Stimulated activated CD8-positive, alpha-beta memory T cell treated with anti-CD3 and anti-CD28 coated beads, Interleukin-7, amount 100 ng/mL, for 4 hours (primary cell): ENCODE data around the gene MAP3K5.
"Not testable (repeated sequence)": the region's sequence is repeated elsewhere in the genome, so short reads cannot be mapped to it uniquely, and the experiment has no call there.

Experiments
- DNase-seq, 2 donors: peaks; one replicate each; pipeline ENCODE4 v3.0.0-alpha.2; 2020; ENCODE audit warnings: low read depth in 2 of 2

The MAP3K5 gene

DNA sequence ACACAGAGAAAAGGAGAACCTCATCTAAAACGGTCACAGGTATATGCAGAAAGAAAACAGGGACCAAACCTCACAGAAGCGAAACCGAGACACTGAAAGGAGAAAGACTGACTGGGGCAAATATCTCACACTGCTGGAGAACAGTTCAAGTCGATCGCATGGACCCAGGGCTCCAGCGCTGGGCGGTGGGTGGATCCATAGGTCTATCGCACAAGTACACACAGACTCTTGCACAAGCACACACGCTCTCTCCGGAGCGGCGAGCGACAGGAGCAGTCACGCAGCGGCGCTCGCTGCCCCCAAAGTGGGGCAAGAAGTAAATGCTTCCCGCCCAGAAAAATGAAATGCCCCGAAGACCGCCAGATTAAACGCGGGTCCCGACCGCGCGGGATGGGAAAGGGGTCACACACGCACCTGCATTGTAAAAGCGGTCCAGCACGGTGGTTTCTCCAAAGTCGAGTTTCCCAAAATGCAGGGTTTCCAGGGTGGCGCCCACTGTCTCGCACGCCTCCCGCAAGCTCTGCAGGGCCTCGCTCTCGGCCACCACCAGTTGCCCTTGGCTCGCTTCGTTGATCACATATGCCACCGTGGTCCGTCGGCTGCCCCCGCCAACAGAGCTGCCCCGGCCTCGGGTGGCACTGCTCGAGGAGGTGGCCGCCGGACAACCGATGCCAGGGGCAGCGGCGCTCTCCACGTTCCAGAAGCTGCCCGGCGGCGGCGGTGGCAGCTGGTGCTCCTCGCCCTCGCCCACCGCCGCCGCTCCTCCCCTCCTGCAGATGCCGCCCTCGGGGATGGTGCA lies 782 bp downstream of the MAP3K5 start:
- DNase-seq: peak in 1 of 2 donors; percentile 51

DNA sequence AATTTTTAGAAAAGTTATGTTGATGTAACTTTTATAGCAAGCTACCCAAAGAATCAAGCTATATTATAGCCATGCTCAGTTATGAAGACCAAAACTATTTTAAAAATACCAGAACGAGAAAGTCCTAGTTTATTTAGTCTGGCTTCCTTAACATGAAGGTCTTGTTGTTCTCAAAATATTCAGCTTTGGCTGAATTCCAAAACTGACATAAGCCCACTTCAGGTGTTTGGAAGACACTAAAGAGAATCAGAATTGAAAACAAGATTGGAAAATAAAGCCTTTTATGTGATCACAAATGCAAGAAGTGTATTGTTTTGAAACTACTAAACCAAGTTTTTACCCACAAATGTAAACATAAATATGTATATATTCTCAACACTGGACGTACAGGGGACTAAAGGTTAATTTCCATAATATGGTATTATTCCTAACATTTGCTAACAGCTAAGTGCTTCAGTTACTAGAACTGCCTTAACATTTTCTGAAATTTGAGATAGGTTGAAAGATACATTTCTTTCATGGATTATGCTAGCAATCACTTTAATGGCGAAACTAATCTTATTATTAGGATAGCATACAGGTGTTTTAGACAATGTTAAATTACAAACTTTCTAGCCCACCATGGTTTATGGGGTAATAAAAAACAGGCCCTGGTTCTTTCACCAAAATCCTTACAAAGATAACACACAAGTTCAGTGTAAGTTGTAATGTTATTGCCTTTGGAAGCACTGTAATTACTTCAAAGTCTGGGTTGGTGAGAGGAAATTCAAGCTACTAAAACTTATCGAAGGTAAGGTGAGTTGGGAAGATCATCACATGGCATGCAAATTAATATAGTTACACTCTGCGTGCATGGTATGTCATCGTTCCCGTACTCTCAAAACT lies 1.6 kb downstream of the MAP3K5 start:
- DNase-seq: no peak

DNA sequence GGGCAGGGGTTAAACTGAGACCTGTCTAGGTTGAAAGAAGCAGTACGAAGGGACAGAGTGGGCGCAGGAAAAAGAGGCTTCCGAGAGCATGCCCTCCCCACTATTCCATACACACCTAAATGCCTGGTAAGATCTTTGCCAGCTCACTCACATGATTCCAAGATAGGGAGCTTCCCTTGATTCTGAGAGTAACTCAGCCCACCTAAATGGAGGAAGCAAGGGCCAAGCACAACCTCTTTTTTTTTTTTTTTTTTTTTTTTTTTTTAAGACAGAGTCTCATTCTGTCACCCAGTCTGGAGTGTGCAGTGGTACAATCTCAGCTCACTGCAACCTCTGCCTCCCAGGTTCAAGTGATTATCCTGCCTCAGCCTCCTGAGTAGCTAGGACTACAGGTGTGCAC lies 2.8 kb downstream of the MAP3K5 start:
- not testable (repeated sequence) for DNase-seq

DNA sequence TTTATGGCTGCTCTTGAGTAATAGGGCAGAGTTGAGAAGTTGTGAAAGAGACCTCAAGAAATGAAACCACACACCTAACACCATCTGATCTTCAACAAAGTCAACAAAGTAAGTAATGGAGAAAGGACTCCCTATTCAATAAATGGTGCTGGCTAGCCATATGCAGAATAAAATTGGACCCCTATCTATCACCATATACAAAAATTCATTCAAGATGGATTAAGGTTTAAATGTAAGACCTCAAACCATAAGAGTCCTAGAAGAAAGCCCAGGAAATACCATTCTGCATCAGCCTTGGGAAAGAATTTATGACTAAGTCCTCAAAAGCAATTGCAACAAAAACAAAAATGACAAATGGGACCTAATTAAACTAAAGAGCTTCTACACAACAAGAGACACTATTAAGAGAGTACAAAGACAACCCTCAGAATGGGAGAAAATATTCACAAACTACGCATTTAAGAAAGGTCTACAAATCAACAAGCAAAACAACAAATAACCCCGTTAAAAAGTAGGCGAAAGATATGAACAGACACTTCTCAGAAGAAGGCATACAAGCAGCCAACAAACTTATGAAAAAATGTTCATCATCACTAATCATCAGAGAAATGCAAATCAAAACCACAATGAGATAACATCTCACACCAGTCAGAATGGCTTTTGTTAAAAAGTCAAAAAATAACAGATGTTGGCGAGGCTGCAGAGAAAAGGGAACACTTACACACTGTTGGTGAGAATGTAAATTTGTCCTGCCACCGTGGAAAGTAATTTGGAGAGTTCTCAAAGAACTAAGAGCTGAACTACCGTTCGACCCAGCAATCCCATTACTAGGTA lies 4.0 kb downstream of the MAP3K5 start:
- no peak for DNase-seq

DNA sequence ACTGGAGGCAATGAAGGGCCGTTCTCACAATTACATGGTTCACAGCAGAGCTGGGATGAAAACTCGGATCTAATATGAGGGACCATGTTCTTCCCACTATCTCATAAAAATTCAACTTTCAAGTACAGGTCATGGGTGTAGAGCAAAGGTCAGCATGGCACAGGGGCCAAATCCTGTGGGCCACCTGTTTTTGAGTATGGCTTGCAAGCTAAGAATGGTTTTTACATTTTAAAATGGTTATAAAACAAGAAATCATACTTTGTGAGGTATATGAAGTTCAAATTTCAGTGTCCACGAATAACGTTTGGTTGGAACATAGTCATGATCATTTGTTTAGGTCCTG lies 4.6 kb downstream of the MAP3K5 start:
- no peak for DNase-seq

DNA sequence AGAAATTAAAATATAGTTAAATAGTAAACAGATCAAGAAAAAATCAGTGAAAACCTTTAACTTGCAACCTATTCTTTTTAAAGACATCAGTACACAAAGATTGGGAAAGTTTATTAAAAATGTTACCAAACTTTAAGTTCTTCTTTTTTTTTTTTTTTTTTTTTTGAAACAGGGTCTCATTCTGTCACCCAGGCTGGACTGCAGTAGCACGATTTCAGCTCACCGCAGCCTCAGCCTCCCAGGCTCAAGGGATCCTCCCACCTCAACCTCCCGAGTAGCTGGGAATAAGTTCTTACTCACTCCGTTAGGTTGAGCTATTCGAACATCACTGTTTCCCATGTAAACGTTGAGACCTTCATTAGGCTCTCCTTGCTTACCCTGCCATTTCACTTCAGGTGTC lies 5.6 kb downstream of the MAP3K5 start:
- no peak for DNase-seq

DNA sequence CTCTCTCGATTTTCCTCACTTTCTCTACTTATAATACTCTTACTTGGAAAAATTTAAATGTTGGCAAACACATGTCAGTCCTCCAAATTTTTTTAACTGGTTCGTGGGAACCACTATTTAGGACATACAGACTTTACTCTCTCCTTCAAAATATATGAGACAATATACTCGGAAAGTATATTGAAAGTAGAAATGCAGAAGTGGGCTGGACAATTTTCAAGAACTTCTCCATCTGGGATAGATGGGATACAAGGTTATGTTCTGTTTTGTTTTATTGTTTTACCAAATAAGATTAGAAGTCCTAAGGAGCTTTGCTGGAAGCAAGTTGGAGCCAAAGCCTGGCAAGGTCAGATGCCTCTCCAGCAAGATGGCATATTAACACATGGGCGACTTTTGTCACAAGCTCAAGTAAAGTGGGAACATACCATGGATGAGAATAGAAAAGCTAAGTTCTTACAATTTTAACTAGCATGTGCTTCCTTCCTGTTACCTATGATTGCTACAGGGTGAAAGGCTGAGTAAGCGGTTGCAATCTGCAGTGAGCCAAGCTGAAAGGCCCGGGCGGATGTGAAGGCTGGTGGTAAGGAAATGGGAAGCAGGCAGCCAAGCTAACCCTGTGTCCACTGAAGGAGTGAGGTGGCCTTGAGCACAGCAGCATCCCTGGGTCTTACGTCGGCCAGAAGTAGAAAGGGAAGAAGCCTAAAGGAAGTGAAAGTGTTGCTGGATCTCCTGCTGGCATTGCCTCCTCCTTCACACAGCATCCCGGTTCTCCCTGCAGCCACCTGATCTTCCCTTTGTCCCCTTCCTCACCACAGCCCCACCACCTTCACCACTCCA lies 7.1 kb downstream of the MAP3K5 start:
- DNase-seq: no peak

DNA sequence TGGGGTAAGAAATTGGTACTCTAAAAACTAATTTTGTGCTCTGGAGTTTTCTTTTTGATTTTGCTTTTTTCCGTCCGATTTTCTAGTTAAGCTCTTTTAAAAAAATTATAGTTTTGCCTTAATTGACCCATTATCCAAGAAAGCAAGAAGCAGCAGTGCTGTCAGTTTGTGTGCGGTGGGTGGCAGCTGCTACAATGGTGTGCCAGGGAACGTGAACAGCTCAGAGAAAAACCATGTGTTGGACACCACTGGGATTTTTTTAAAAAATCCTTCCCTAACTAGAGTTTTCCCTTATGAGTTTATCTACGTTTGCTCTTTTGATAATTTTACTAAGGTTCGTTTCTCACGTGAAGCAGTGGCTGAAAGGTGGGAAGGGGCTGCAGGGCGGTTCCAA lies 8.0 kb downstream of the MAP3K5 start:
- no peak for DNase-seq

DNA sequence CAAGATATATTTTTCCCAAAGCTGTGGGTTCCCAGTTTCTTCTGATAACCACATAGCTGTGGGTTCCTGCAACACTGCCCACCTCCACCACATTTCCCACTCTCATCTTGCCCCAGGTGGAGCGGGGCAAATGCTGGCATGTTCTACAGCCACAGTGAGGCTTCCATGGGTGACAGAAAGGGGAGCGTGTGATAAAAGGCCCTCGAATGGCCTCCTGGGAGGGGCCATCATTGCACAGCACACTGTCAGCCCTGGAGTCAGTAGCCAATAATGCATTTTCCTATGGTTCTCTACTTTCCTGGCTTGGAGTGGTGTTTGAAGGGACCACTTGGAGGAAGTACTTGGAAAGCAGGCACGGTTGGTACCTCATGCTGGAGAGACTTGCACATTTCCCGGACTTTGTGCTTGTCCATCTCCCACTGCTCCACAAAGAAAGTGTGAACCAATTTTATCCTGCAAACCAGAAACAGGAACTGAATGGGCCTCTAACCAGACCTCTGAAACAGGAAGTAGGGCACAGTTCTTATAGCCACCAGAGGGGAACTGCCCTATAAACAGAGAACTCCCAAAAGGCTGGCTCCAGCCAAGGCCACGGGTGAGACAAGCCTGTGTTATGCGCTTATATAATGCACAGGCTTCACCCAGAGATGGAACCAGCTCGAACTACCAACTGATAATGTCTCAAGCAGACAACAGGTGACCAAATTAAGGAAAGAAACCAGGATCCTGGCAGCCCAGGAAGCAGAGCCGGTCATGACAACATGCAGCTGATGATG lies 8.6 kb downstream of the MAP3K5 start:
- no peak for DNase-seq

DNA sequence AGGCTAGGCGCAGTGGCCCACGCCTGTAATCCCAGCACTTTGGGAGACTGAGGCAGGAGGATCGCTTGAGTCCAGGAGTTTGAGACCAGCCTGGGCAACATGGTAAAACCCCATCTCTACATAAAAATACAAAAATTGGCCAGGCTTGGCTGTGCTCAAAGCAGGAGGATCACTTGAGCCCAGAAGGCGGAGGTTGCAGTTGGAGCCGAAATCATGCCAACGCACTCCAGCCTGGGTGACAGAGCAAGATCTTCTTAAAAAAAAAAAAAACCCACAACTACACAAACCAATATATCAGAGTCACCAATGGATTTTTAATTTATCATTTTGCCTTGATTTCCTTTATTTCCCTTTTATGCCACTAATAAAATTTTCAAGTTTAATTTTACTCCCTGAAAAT lies 9.3 kb downstream of the MAP3K5 start:
- no peak for DNase-seq

DNA sequence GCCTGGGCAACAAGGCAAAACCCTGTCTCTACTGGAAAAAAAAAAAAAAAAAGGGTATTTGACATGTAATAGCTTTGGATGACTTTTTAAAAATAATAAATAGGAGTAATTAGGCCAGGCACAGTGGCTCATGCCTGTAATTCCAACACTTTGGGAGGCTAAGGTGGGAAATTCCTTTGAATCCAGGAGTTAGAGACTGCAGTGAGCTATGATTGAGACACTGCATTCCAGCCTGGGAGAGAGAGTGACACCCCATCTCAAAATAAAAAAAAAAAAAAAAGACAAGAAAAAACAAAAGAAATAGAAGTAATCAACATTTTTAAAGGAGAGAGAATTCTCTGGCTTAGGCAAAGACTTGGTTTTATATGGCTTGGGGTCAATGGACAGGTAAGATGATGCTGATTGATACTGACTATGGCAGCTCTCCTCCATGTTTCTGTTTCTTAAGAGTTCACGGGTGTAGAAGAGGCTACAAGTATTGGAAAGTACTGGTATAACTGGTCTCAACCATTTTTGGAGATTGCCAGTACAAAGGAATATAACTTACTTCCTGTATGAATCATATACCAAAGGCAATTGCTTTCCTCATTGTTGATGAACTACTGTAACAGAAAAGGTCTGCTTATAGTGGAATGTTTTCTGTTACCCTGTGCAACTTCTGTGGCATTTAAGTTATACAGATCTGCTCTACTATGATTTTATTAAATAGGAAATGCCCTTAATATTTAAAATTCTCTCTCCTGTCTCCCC lies 10.1 kb downstream of the MAP3K5 start:
- DNase-seq: no peak

DNA sequence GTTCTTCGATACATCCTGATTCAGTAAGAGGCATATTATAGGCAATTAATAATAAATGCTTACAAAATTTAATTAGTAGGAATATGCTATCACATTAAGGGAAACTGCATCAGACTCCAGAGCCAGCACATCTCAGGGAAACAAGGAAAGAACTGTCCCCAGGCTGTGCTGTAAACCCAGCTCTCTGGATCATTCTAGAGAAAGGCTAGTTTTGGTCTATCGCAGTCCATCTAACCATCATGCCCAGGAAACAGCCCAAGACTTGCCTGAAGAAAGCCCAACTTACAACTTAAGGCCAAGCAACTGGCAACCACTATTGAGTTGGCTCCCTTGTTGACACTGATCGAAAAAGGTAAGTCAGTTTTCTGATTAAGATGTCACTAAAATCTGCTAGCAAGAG lies 11.3 kb downstream of the MAP3K5 start:
- no peak for DNase-seq

DNA sequence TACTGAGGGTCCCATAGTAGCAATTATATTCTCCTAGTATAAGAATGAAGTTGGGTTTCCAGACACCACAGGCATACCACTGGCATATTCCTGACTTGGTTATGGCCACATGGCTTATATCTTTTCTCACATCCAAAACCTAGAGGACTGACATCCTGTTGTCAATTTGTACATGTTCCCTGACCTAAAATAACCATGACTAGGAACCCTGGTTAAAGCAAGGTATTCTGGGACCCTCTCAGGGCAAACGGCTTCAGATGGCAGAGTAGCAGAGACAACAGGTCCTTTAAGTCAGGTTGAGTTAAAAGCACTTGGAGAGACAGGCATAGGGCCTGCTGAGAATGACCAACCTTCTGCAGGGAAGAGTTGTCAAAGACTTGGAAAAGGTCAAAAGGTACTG lies 12.6 kb downstream of the MAP3K5 start:
- DNase-seq: no peak

DNA sequence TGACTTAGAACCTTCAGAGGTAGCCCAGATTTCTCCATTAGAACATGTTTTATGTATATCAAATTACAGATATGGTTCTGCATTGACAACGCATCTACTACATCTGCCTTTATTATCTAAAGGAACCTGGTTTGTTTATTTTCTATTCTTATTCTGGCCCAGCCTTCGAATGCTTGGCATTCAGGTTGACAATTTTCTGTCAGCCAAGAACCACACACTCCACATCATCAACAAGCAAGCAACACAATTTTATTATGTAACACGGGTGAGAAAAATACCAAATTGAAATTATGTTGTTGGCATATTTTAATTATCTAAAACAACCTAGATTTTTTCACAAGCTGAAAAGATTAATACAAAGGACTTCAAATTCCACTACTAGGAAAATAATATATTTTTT lies 14.6 kb downstream of the MAP3K5 start:
- no peak for DNase-seq

DNA sequence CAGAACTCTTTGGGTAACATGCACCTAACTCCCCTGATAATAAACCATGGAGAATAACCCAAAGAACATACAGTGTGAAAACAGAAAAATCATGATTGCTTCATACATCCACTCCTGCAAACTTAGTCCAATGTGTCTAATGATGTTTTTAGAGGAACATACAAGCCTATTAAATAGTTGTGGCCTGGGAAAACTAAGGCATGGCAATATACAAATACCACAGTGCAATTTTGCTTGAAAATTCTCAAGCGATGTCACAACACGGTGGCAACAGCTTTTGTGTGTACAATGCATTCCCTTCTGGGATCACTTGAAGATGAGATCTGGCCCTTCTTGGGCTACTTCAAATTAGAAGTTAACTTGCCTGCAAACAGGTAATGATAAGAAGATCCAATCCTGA lies 16.7 kb downstream of the MAP3K5 start:
- no peak for DNase-seq

DNA sequence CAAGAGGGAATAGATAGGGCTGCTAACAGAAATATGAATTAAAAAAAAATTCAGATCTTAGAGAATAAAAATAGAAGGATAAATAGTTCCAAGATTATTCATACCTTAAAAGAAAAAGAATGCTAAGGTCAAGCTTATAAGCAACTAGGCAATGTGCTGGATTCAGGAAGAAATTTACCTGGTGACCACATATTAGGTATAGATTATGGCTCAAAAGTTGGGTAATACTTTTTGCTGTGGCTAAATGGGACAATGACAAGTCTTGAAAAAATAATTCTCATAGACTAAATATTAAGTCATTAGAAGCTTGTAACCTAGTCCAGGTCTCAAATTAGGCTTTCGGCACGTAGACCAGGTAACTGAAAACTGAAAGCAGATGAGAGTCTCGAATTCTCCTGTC lies 17.2 kb downstream of the MAP3K5 start:
- no peak for DNase-seq

DNA sequence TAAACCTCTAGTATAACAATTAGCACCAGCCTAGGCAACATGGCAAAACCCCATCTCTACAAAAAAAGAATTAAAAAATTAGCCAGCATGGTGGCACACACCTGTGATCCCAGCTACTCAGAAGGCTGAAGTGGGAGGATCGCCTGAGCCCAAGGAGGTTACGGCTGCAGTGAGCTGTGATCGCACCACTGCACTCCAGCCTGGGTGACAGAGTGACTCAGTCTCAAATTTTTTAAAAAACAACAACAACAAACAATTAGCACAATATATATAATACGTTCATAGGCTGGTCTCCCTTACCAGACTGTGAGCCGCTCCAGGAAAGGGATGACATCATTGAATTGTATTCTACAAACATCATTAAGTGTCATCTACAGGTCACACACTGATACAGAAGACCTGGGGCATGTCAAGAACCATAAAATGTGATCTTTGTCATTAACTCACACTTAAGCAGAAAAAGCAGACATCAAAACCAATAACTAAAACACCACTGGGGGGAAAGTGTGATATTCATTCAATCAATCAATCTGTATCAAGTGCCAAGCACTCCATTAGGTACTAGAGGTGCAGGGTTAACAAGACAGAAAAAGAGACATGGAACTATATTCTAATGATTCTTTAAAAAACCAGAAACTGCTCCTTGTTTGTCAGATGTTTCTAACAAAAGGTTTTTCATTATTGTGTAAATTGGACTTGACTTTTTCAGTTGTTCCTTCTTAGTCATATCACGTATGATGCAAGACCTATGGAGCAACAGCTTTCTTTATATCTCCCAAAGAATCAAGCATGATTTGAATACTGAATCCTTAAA lies 17.8 kb downstream of the MAP3K5 start:
- no peak for DNase-seq

DNA sequence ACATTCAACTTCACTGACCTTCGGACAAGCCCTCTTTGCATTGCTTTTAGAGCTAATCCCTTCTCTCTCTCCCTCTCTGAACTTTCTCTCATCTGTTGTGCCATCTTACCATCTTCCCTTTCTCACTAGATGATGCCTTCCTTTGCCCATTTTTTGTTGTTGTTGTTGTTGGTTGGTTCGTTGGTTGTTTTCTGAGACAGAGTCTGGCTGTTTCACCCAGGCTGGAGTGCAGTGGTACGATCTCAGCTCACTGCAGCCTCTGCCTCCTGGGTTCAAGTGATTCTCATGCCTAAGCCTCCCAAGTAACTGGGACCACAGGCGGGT lies 18.8 kb downstream of the MAP3K5 start:
- no peak for DNase-seq
